ELF-1 (cell line): Measurements from ENCODE around the gene NFATC4.

Experiments
- DNase-seq: peaks from one replicate; pipeline ENCODE4 v3.0.0-alpha.2; 2016; ENCODE audit warnings: low read depth, low spot score

NFATC4 gene

DNA sequence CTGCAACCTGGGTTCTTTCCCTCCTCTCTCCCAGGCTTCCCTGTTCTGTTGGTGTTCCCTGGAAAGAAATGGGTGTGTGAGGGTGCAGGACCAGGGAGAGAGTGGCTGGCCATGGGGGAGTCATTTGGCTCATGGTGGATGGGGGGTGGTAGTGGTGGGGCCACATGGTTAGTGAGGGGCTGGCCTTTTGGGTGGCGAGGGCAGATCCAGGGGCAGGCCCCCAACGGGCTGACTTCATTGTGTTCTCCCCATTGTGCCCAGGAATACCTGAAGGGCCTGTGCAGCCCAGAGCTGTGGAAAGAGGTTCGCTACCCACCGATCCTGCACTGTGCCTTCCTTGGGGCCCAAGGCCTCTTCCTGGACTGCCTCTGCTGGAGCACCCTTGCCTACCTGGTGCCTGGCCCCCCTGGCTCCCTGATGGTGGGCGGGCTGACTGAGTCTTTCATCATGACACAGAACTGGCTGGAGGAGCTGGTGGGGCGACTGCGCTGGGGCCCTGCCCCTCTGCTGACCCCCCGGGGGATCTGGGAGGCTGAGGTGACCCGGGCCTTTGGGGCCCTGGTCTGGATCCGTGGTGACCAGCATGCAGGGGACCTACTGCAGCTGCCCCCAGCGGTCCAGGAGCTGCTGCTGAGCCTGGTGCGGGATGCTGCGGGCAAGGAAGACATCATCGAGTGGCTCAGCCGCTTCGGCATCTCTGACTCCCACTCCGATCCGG lies 39.8 kb downstream of the NFATC4 start:
- no peak for DNase-seq

DNA sequence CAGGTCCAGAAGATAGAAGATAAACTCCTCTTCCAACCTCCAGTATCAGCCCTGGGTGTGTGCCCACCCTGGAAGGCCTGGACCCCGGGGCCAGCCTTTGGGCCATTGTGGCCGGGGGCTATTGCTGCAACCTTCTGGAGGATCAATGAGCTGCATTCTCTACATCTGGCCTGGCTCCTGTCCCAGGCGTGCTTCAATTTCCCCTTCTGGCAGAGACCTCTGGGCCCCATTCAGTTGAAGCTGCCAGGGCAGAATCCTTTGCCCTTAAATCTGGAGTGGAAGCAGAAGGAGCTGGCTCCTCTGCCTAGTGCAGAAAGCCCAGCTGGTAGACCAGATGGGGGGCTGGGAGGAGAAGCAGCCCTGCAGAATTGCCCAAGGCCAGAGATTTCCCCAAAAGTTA lies 40.8 kb downstream of the NFATC4 start:
- no peak for DNase-seq

DNA sequence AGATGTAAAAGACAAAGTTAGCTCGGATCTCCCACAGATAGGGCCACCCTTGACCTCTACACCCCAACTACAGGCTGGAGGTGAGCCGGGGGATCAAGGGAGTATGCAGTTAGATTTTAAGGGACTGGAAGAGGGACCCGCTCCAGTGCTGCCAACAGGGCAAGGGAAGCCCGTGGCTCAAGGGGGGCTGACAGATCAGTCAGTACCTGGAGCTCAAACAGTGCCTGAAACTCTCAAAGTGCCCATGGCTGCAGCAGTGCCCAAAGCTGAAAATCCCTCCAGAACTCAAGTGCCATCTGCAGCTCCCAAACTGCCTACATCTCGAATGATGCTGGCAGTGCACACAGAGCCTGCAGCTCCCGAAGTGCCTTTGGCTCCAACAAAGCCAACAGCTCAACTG lies 41.2 kb downstream of the NFATC4 start:
- no peak for DNase-seq

DNA sequence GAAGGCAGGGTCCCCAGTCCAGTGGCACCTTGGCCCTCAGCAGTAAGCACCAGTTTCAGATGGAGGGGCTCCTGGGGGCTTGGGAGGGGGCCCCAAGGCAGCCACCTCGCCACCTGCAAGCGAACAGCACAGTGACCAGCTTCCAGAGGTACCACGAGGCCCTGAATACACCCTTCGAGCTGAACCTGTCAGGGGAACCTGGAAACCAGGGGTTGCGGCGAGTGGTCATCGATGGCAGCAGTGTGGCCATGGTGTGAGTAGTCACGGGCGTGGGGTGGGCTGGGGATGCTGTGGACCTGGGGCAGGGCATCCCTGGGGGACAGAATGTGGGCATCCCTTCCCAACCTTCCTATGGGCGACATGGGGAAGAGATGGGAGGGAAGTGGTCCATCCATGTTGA lies 42.0 kb downstream of the NFATC4 start:
- DNase-seq, result no peak

DNA sequence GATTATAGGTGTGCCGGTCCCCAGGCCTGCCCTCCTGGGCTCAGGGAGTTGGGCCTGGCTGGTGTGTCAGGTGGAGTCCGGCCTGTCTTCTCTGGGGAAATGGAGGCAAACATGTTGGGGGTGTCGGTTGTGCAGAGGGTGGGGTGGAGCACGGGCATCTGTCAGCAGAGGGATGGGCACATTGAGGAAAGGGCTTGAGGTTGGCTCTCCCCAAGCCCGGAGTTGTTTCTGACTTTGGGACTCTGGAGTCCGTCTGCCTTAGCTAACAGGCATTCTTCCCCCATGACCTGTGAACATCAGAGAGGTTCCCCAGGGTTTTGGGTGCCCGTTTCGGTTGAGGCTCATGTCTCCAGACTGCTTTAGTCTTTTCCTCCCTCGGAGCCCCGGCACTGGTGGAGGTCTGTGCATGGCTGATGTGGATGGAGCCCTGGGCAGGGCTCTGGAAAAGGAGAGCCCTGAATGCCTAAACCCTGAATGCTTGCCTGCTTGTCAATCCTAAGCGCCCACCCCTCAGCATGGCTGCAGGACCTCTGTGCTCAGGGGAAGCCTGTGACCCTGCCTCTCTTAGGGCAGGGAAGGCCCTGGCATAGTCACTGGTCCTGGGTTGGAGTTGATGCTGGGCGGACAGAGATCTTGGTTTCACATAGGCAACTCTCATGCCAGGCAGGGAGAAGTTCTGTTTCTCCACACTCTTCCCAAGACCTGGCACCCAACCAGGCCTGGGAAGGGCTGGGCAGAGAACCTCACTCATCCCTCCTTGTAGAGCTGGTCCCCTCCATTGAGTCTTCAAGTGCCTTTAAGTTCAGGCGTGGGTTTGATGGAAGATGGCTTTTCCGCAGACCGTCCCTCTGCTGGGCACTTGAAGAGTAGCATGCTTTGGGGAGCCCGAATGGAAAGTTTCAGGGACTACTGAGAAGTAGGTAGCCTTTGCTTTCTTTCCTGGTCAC lies 43.7 kb downstream of the NFATC4 start:
- peak; percentile 66 for DNase-seq

DNA sequence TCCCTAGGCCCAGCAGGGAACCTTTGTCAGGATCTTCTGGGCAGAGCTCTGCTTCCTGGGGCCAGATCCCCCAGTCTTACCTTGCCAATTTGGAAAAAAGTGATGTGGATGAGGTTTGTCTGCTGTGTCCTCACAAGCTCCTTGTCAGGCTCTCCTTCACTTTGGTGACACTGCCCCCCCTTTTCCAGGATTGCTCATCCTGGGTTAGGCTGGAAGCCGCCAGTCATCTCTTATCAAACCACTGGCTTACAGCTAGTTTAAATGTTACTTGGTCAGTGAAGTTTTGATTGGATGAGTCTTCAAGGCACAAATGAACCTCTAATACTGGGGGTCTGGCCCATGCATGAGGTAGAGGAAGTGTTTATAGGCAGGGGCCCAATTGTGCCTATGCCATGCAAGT lies 46.1 kb downstream of the NFATC4 start:
- DNase-seq, result no peak

DNA sequence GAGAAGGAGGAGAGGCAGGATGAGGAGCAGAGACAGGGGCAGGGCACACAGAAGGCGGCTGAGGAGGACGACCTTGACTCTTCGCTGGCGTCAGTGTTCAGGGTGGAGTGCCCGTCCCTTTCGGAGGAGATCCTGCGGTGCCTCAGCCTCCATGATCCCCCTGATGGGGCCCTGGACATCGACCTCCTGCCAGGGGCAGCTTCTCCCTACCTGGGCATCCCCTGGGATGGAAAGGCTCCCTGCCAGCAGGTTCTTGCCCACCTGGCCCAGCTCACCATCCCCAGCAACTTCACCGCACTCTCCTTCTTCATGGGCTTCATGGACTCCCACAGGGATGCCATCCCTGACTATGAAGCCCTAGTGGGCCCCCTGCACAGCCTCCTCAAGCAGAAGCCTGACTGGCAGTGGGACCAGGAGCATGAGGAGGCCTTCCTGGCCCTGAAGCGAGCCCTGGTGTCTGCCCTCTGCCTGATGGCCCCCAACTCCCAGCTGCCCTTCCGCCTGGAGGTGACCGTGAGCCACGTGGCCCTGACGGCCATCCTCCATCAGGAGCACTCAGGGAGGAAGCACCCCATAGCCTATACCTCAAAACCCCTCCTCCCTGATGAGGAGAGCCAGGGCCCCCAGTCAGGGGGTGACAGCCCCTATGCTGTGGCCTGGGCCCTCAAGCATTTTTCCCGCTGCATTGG lies 46.9 kb downstream of the NFATC4 start:
- no peak for DNase-seq

DNA sequence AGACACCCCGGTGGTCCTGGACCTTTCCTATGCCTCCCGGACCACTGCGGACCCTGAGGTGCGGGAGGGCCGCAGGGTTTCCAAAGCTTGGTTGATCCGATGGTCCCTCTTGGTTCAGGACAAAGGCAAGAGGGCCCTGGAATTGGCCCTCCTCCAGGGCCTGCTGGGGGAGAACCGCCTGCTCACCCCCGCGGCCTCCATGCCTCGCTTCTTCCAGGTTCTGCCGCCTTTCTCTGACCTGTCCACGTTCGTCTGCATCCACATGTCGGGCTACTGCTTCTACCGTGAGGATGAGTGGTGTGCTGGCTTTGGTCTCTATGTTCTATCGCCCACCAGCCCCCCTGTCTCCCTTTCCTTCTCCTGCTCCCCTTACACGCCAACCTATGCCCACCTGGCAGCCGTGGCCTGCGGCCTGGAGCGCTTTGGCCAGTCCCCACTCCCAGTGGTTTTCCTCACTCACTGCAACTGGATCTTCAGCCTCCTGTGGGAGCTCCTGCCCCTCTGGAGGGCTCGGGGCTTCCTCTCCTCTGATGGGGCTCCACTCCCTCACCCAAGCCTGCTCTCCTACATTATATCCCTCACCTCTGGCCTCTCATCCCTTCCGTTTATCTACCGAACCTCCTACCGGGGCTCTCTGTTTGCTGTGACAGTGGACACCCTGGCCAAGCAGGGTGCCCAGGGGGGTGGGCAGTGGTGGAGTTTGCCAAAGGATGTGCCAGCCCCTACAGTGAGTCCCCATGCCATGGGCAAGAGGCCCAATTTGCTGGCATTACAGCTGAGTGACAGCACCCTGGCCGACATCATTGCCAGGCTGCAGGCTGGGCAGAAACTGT lies 47.7 kb downstream of the NFATC4 start:
- no peak for DNase-seq

DNA sequence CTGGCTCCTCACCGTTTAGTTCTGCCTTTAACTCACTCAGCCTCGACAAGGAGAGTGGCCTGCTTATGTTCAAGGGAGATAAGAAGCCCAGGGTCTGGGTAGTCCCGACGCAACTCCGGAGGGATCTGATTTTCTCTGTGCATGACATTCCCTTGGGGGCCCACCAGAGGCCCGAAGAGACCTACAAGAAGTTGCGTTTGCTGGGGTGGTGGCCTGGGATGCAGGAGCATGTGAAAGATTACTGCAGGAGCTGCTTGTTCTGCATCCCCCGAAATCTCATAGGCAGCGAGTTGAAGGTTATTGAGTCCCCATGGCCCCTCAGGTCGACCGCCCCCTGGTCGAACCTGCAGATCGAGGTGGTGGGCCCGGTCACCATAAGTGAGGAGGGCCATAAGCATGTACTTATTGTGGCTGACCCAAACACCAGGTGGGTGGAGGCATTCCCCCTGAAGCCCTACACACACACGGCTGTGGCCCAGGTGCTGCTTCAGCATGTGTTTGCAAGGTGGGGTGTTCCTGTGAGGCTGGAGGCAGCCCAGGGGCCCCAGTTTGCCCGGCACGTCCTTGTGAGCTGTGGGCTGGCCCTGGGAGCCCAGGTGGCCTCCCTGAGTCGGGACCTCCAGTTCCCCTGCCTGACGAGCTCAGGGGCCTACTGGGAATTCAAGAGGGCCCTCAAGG lies 48.4 kb downstream of the NFATC4 start:
- DNase-seq, result no peak

DNA sequence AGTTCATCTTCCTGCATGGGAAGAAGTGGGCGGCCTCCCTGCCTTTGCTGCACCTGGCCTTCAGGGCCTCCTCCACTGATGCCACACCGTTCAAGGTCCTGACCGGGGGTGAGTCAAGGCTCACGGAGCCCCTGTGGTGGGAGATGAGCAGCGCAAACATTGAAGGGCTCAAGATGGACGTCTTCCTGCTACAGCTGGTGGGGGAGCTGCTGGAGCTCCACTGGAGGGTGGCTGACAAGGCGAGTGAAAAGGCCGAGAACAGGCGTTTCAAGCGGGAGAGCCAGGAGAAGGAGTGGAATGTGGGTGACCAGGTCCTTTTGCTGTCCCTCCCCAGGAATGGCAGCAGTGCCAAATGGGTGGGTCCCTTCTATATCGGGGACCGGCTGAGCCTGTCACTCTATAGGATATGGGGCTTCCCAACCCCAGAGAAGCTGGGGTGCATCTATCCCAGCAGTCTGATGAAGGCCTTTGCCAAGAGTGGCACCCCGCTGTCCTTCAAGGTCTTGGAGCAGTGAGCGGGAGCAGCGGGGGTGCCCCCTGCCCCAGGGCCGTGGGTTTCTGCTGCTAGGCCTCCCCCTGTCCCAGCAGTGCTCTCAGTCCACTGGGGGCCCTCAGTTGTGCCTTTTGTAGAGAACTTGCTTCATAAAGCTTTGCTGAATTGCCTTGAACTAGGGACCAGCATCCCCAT lies 49.1 kb downstream of the NFATC4 start:
- DNase-seq, result no peak

DNA sequence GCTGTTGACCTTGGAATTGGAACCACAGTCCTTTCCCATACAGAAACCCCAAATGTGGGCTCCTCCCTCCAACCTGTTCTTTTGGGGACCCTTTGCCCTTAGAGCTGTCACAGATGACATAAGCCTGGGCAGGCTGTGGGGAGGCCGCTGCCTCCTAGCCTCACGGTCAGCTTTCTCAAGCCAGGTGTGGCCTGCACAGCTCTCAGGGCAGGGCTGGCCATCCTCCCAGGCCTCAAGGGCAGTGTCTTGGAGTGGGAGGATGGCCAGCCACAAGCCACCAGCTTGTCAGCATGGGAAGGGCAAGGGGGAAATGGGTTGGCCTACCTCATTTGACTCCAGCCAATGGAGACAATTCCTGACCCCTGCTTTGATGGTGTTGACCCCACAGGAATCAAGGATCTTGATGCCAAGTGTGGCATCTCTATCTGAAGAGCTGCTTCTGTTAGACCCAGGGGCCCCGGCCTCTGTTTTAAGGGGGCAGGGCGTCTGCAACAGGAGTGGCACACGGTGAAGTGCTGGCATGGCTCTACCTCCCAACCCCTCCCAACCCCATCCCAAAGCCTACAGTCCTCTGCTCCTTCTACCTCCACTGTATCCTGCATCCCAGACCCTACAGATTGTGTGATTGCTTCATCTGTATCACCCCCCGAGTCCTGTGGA lies 50.0 kb downstream of the NFATC4 start:
- no peak for DNase-seq

DNA sequence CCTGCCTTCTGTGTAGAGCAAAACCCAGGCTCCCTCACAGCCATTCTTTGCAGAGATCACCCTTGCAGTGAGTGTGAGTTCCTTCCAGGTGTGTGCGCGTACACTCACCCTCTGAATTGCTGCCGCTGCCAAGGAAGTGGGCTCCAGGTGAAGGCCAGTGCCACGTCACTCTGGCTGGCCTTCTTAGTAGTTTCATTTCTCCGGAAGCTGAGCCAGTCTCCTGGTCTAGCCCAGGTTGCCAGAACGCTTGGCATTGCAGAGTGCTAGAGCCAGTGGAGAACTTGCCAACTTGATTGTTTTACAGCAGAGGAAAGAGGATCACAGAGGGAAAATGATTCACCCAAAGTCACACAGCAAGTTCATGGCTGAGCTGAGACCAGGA lies 50.5 kb downstream of the NFATC4 start:
- DNase-seq, result no peak

DNA sequence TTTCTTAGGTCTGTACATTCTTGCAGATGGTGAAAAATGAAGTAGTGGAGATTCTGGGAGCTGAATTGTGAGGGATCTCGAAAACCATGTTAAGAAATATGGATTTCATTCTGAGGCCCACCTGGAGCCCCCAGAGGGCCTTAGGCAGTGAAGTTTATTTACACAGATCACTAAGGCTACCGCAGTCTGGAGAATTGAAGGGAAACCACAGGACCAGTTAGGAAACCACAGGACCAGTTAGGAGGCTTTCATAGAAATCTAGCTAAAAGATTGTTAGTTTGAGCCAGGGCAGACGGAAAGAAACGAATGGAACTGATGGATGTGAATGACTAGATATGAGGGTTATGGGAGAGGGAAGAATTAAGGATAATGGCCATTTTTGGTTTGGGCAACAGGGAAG lies 54.3 kb downstream of the NFATC4 start:
- no peak for DNase-seq

DNA sequence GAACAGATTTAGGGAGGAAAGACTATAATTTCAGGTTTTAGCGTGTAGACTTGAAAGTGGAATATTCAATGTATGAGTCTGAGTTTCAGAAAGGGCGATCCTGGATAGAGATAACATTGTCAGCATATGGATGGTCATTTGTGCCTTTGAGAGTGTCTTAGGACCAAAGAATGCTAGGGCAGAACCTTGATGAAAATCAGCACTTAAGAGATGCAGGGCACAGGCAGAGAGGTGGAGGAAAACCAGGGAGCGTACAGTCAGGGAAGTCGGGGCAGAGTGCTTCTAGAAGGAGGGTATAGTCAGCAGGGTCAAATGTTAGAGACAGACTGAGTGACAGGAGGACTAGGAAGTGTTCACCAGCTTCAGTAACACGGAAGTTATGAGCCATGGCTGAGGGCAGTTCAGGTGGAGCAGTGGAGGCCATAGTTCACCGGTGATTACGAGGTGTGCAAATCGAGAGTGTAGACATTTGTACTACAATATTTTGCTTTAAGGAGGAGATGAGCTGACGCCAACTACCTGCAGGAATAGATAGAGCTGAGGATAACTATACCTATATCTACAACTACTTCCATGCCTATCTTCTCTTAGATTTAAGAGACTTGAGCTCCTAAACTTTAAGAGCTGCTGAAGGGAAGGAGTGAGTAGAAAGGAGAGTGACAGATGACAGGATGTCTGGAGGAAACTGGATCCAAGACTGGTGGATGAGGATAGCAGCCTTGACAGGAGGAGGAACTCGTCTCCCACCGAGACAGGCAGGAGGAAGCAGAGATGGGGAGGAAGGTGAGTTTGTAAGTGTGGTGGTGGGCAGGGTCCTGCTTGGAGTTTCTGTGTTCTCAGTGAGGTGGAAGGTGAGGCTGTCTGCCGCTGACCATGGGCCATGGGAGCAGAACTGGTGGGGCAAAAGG lies 55.0 kb downstream of the NFATC4 start:
- no peak for DNase-seq

DNA sequence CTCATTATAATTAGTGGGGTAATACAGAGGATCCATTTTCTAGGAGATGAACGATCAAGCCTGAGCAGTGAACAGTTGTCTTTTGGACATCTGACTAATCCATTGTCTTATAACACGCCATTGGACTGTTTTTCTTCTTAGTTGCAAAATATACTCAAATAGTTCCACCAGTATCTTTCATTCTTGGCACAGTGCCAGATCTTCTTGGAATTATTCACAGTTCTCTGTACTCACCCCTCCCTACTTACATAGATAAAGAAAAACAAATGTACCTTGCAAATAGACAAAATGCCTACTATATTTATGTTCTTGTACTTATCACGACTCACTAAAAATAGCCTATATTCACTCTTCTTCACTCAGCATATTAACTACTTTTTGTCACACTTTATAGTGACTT lies 57.7 kb downstream of the NFATC4 start:
- DNase-seq, result no peak

DNA sequence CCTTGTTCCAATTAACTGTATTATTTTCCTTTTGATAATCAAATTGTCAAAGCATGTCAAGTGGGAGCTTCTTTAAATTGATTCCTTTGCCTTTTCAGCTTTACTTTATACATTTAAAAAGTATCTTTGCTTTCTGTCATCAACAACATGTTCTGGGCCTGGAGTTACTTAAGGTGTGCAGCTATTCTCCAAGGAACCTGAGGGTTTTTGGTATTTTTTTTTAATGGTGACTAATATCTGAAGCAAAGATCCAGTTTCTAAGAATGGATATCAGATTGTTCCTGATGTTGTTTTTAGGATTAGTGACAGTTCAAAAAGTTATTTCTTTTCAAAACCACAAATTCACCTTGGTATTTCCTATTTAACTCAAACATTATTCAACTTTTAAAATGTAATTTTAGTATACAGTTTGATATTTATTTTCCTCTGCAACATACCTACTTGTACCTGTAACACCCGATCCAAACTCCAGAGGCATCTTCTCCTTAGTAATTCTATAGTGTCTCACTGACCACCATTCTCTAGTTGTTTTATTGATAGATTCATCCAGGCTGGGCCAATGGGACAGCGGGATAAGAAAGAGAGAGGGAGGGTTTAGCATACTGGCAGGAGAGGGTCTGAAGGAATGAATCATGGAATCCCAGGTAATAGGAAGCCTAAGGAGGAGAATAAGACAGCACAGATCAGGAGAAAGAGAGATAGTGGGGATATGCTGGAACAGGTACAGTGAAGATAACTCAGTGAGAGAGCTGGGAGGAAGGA lies 58.3 kb downstream of the NFATC4 start:
- no peak for DNase-seq

DNA sequence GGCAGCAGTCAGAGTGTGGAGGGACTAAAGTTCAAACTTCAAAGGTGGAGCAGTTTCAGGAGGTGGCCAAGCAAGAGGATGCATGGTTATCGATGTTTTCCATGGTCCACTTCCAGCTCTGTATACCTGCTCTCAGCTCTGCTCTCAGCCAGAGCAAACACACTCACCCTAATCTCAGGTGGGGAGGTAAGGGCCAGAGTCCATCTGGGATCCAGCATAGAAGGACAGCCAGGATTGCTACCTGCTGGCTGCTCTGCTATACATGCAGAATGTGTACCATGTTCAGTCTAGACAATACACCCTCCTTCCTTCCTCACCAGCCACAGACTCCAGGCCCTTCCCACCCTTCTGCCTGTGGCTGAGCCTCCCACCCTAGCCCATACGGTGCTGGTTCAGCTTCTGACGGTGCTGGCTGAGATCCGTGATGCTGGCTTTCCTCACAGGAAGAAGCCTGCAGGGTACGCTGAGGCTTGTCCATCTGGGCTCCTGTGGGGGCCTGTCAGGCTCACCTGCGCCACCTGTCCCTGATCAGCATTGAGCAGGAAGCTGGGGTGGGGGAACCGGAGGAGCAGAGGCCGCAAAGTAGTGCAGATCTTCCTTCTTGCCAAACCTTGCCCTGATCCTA lies 59.0 kb downstream of the NFATC4 start:
- peak; percentile 27 for DNase-seq
